NCI-H146 treated with DMSO at 0.1 percent for 48 hours (cell line): Measurements from ENCODE around the gene CYP8B1.

Source experiments
- DNase-seq: peaks from one replicate; lab custom pipeline; 2025; ENCODE audit not compliant: unreplicated experiment; lab: John Stamatoyannopoulos, UW

The CYP8B1 gene

GRCh38 chr3:42829083-42829627, 46.5 kb downstream of the CYP8B1 start:
- no peak for DNase-seq

GRCh38 chr3:42827654-42828053, 48.0 kb downstream of the CYP8B1 start:
- DNase-seq, result no peak

GRCh38 chr3:42827023-42827422, 48.7 kb downstream of the CYP8B1 start:
- DNase-seq, result no peak

GRCh38 chr3:42826141-42826540, 49.5 kb downstream of the CYP8B1 start:
- DNase-seq, result no peak

- DNase-seq, result no peak
These were observed 52.3 kb downstream of the CYP8B1 start for GRCh38 chr3:42823351-42823750.

GRCh38 chr3:42822828-42823227, 52.9 kb downstream of the CYP8B1 start:
- DNase-seq, result no peak
